GM19372 (cell line): ENCODE results near the gene SLC38A8.

Source experiments
- ATAC-seq: cut with Tn5 transposase; IDR thresholded peaks from one replicate; pipeline ENCODE4 v1.9.1; 2021; ENCODE audit warnings: mild to moderate bottlenecking, low read depth, moderate library complexity; ENCODE audit not compliant: unreplicated experiment

Gene SLC38A8

DNA sequence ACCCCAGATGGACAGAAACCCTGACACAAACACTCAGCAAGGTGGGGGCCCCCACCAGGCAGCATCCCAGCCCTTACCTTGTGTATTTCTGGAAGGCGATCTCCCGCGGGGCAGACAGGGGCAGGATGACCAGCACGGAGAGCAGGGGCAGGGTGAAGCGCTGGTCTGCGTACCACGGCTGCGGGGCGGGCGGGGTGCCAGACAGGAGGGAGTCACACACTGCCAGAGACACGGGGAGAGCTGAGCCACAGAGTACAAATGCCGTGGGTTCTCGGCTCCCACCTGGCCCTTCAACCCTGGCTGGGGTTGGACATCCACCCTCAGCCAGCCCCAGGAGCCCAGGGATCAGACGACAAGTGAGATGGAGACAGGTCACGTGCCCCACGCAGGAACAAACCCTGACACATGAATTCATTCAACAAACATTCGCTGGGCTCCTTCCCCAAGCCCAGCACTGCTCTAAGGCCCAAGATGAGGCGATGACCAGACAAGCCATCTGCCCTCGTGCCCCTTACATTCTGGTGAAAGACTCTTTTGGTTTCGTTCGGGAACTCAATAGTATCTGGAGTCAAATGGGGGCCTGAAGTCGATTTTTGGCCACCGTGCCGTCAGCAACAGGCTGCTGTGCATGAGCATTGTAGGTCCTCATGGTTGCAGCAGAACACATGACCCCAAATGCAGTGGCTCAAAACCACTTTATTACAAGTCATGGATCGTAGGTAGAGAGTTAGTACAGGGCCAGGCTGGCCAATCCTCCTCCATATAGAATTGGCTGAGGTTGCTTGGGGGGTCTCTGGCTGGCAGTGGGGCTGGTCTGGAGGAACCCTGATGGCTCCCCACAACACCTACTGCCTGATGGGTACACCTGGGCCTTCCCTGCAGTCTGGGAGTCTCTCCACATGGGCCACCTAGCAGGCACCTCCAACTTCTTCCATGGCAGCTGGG, 9.1 kb downstream of the SLC38A8 start:
- no peak for ATAC-seq

DNA sequence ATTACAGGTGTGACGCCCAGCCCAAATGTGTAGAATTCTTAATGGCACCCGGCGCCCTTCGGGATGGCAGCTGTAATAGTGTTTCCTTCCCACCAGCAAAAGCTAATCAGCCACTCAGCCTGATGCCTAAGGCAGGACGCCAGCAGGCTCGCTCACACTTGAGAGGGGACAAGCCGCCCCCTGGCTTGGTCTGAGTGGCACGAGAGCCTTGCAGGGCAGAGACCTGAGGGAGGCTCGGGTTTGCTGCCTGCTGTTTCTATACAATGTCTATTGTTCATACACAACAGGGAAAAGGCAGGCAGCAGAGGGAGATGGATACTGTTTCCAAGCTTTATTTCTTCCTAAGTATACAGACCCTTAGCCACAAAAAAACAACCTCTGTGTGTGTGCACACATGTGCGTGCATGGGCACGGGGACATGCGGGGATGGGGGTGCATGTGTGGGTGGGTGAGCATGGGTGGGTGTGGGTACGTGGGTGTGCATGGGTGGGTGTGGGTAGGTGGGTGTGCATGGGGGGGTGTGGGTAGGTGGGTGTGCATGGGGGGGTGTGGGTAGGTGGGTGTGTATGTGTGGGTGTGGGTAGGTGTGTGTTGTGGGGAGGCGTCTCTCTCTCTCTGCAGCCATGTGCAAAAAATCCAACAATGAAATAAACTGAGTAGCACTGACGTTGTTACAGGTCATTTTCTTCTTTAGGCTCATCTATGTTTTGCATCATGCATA, 10.0 kb downstream of the SLC38A8 start:
- no peak for ATAC-seq

- ATAC-seq = no peak
Observed at GRCh38 chr16:84031556-84031955, 11.0 kb downstream of the SLC38A8 start.

DNA sequence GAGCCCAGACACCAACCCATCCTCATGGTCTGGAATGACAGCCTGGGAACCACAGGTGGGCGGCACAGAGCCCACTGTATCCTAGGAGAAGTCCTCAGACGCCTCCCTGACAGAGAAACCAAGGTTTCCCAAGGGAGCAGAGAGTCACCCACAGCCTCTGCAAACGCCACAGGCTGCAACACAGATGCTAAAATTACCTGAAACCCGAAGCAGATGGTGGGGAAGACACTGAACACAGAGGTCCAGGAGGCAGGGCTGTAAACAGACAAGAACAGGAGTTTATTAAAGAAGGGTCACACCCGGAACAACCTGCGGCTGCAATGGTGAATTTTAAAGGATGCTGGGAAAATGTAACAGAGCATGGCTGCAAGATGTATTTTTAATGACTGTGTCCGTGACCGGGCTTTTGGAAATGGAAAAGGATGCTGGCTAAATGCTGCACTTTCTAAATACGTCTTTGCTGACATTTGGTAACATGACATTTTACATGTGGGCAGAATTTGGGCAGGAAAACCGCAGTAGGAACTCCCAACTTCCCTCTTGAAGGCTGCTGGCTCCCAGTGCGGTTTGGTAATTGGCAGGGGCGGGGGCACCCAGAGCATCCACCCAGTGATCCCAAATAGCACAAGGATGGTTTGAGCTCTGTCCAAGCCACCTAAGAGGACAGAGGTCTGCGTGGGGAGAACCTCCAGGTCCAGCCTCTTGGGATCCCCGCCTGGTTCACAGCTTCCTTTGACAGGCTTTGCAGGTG, 13.1 kb downstream of the SLC38A8 start:
- no peak for ATAC-seq

DNA sequence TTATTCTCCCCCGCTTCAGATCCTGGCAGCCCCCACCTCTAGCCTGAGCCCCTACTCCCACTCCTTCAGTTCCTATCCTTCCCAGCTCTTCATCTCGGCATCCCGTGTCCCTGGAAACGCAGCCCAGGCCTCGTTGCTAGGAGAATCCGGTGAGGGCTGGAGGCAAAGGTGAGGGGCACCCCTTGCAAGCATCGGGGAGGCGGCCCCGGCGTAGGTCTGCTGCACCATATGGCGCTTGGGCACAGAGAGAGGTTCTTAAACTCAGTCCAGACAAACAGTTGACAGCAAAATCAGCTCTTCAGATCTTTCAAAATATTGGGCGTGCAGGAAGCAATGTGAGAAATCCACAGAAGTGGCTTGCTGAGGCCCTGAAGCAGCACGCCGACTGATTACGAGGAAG, 15.0 kb downstream of the SLC38A8 start:
- no peak for ATAC-seq

DNA sequence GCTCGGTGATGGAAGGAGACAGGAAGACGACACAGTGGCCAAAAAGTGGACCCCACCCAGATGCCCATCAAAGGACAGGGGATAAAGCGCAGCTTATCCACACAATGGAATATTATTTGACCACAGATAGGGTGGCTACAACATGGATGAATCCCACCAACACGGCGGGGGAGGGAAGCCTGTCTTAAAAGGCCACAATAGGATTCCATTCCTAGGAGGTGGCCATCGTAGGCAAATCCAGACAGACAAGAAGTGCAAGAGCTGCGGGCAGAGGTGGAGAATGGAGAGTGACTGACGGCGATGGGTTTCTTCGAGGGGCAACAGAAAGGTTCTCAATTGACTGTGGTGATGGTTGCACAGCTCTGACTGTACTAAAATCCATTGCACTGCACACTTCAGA, 16.0 kb downstream of the SLC38A8 start:
- ATAC-seq = no peak

GRCh38 chr16:84024854-84025253, 17.7 kb downstream of the SLC38A8 start:
- ATAC-seq = no peak

DNA sequence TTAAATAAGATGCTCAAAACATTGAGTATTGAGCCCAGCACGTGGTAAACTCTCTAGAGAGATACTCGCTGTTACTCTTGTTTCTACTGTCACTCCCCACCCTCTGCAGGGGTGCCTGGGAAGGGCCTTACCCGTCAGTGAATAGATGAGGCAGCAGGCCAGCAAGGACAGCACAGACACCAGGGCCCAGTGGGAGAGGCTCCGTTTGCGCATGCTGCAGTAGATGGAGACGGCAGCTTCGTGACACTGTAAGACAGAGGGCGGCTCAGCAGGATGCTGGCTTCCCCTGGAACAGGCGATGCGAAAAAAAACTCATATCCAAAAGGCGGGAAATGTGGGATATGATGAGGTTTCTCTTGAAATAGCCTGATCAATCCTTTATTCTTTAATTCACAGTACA, 20.0 kb downstream of the SLC38A8 start:
- ATAC-seq = no peak

DNA sequence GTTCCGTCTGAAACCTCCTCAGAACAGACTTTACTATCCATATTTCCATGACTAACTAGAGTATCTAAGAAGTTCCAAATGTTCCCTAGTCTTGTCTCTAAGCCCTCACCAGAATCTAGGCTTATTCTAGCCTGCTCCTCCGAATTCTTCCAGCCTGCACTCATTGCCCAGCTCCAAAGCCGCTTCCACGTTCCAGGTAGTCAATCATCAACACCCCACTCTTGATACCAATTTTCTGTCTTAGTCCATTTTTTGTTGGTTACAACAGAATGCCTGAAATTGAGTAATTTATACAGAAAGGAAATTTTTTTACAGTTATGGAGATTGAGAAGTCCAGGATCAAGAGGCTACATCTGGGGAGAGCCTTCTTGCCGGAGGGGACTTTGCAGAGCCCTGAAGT, 21.1 kb downstream of the SLC38A8 start:
- no peak for ATAC-seq

GRCh38 chr16:84020353-84020752, 22.2 kb downstream of the SLC38A8 start:
- no peak for ATAC-seq

DNA sequence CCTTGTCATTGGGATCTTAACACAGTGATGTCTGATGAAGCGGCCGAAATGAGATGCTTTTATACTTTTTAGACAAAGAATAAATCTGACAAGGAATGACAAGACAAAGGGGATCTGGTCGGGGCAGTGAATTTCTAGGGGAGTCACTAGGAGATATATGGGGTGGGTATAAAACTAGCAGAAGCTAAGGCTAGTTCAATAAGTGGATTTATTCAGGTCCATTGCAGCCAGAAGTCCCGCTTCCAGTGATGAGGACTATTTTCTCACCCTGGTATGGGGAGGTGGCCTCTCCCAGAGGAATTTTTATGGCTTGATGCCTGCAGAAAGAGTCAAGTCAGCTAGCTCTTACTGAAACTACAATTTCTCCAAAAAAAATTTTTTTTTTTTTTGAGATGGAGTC, 23.9 kb downstream of the SLC38A8 start:
- no peak for ATAC-seq

GRCh38 chr16:84016477-84016876, 26.1 kb downstream of the SLC38A8 start:
- no peak for ATAC-seq

GRCh38 chr16:84015399-84015798, 27.2 kb downstream of the SLC38A8 start:
- no peak for ATAC-seq

DNA sequence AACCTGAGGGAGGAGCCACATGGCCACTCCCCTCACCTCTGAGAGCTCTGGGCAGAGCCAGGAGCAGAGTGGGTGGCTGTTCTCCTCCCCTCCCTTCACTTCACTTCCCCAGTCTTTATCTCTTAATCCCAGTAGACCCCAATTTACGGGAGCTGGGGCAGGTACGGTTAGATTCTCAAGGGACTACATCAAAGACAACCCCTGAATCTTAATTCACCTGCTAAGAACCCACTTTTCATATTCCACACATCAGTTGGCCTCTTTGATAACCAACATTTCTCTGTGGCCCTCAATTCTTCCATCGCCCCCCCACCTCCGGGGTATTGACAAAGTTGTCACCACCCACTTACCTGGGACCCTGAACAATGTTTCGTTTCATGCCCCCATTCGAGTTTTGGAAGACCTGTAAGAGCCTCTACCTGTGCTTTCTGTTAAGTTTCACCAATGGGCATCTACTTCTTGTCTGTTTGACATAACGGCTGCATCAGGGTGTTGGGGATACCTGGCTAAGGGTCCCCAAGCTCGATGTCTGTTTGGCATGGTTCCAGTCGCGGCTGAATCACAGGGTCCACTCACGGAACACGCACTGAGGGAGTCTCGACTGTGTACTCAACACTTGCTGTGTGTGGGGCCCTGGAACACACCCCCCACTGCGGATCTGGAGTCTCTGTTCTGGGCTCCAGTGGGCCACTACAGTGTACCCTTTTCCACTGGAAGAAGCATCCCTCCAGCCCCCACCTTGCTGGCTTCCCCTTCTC, 27.8 kb downstream of the SLC38A8 start:
- ATAC-seq = no peak

GRCh38 chr16:84013787-84014569, 28.6 kb downstream of the SLC38A8 start:
- ATAC-seq = peak; percentile 82

DNA sequence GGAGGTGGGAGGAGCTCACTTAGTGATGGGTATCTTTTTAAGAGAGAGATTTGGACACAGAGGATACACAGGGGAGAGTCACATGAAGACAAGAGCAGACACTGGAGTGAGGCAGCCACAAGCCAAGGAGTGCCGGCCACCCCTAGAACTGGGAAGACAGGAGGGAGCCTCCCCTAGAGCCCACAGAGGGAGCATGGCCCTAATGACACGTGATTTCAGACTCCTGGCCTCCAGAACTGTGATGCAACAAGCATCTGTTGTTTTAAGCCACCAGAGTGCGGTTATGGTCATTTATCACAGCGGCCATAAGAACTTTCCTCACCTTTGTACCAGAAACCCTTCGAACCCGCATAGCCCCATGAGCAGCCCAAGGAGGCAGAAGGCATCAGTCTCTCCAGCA, 33.3 kb downstream of the SLC38A8 start:
- ATAC-seq = no peak

GRCh38 chr16:84007965-84008364, 34.6 kb downstream of the SLC38A8 start:
- no peak for ATAC-seq

GRCh38 chr16:84007520-84007919, 35.1 kb downstream of the SLC38A8 start:
- no peak for ATAC-seq

GRCh38 chr16:84005391-84005790, 37.2 kb downstream of the SLC38A8 start:
- no peak for ATAC-seq

GRCh38 chr16:84004442-84004841, 38.2 kb downstream of the SLC38A8 start:
- no peak for ATAC-seq
